Esophagus squamous epithelium (tissue), 5 donors: ENCODE measurements around the gene CCDC27. TPM values are rescaled to one million over a fixed set of nuclear protein-coding genes. Genes with fewer than 3 reads are reported as not detected.

Experiments
- DNase-seq: peaks from one replicate; lab custom pipeline; 2025; lab: John Stamatoyannopoulos, UW
- H3K27ac ChIP-seq, 4 donors: fragments of 200-600 bp; sonication (generic); one replicate each; pipeline ENCODE4 v1.5.1; 2016 to 2019; ENCODE audit warnings: mild to moderate bottlenecking in 1 of 4
- H3K27me3 ChIP-seq, 4 donors: fragments of 200-600 bp; sonication (generic); 1 replicate in 3 of 4; 2 replicates in 1 of 4; pipeline versions ENCODE4 v1.5.1 to v1.6.0; 2017 to 2021; ENCODE audit warnings: antibody characterized with exemption in 1 of 4
- H3K36me3 ChIP-seq, 3 donors: fragments of 200-600 bp; sonication (generic); one replicate each; pipeline ENCODE4 v1.5.1; 2016 to 2019
- H3K4me1 ChIP-seq, 3 donors: fragments of 200-600 bp; sonication (generic); one replicate each; pipeline ENCODE4 v1.5.1; 2017 to 2019
- H3K4me3 ChIP-seq, 4 donors: fragments of 200-600 bp; sonication (generic); 1 replicate in 3 of 4; 2 replicates in 1 of 4; pipeline ENCODE4 v1.5.1; 2016 to 2019; ENCODE audit warnings: mild to moderate bottlenecking in 2 of 4, moderate library complexity in 1 of 4
- H3K9me3 ChIP-seq, 3 donors: fragments of 200-600 bp; sonication (generic); one replicate each; pipeline ENCODE4 v1.5.1; 2016 to 2019
- CTCF ChIP-seq, 6 experiments: fragments of 450-650 bp in 4 of 6; fragments of 200-600 bp in 2 of 6; sonication (generic) in 2 of 6; IDR thresholded peaks; one replicate each; pipeline ENCODE4 v1.5.1; 2016 to 2019; ENCODE audit warnings: antibody characterized with exemption in 6 of 6, mild to moderate bottlenecking in 4 of 6, moderate library complexity in 4 of 6
- POLR2A ChIP-seq, 4 donors: fragments of 450-650 bp; IDR thresholded peaks; one replicate each; pipeline ENCODE4 v1.6.1; 2017; ENCODE audit warnings: antibody characterized with exemption in 4 of 4, mild to moderate bottlenecking in 4 of 4, moderate library complexity in 3 of 4
- WGBS, 2 donors: methylation state at CpG; one replicate each; pipeline ENCODE4 v1.1.5; 2018; 5-methylcytosine and 5-hydroxymethylcytosine counted together
- intact Hi-C: fragments of 100-400 bp; cut with DNase I; formaldehyde crosslinking; loops from one replicate; pipeline ENCODE4 v1.15.0; 2022
- total RNA-seq, 4 donors: library from RNA; depleted of rRNA; stranded (reverse); fragments of >200 nt; gene quantifications; one replicate each; pipeline ENCODE4 v1.1.0, GENCODE V29; 2016
- donor health status: DM: yes; HTN: yes; CAD: no.

The CCDC27 gene
- total RNA-seq, 4 donors from 2014 or later = not detected

GRCh38 chr1:3775490-3776230 lies 23.4 kb downstream of the CCDC27 start:
- Histone ChIP-seq H3K4me3 (no peak overlapping the region), H3K36me3 (peaks cover 0 to 26% (median 12%) of the 10 kb centered on the region in 3 donors), H3K4me1 (peaks cover 35 to 70% (median 39%) of the 10 kb centered on the region in 3 donors), H3K9me3 (no peaks in the 10 kb centered on the region), H3K27ac (no peak overlapping the region), H3K27me3 (peaks cover 0 to 22% (median 0%) of the 10 kb centered on the region in 4 donors)
- no peak for DNase-seq
- intact Hi-C loops = no loop called here
- 42% methylated on average over 5 of the region's 27 CpGs; no CpG with 5 or more reads in 1 of the 2 donors for WGBS, 2 donors
- peak in 4 of 6 experiments; percentile 23 to 58 (median 30) for TF ChIP-seq CTCF (IDR thresholded peaks at IDR 0.05)
- no peak for TF ChIP-seq POLR2A (IDR thresholded peaks at IDR 0.05)

GRCh38 chr1:3776231-3776961 lies 24.1 kb downstream of the CCDC27 start:
- H3K4me3 ChIP-seq = no peak overlapping the region
- H3K27me3 ChIP-seq = peaks cover 0 to 14% (median 0%) of the 10 kb centered on the region in 4 donors
- TF ChIP-seq CTCF (IDR thresholded peaks at IDR 0.05) (no peak), POLR2A (IDR thresholded peaks at IDR 0.05) (no peak)
- peaks cover 0 to 34% (median 19%) of the 10 kb centered on the region in 3 donors for H3K36me3 ChIP-seq
- H3K9me3 ChIP-seq = no peaks in the 10 kb centered on the region
- peaks cover 34 to 66% (median 38%) of the 10 kb centered on the region in 3 donors for H3K4me1 ChIP-seq
- 46 to 100% methylated on average over 1 to 19 of the region's 21 CpGs for WGBS, 2 donors
- intact Hi-C loops = no loop called here
- DNase-seq = no peak
- peak overlapping the region in 1 of 4 donors; percentile 3 for H3K27ac ChIP-seq

GRCh38 chr1:3777078-3777547 lies 24.9 kb downstream of the CCDC27 start:
- Histone ChIP-seq H3K36me3 (peaks cover under 1 to 41% (median 26%) of the 10 kb centered on the region in 3 donors), H3K4me1 (peaks cover 27 to 59% (median 31%) of the 10 kb centered on the region in 3 donors), H3K9me3 (no peaks in the 10 kb centered on the region), H3K27me3 (peaks cover 0 to 7% (median 0%) of the 10 kb centered on the region in 4 donors), H3K4me3 (no peak overlapping the region), H3K27ac (no peak overlapping the region)
- intact Hi-C loops = no loop called here
- no peak for TF ChIP-seq CTCF (IDR thresholded peaks at IDR 0.05)
- no peak for TF ChIP-seq POLR2A (IDR thresholded peaks at IDR 0.05)
- 27 to 67% methylated on average over 1 to 2 of the region's 10 CpGs for WGBS, 2 donors
- no peak for DNase-seq

- no peaks in the 10 kb centered on the region for H3K9me3 ChIP-seq
- H3K27ac ChIP-seq = no peak overlapping the region
- peaks cover 0 to under 1% (median 0%) of the 10 kb centered on the region in 4 donors for H3K27me3 ChIP-seq
- TF ChIP-seq POLR2A (IDR thresholded peaks at IDR 0.05) (no peak), CTCF (IDR thresholded peaks at IDR 0.05) (no peak)
- intact Hi-C loops = no loop called here
- peaks cover 26 to 51% (median 26%) of the 10 kb centered on the region in 3 donors for H3K4me1 ChIP-seq
- peaks cover 8 to 49% (median 34%) of the 10 kb centered on the region in 3 donors for H3K36me3 ChIP-seq
- WGBS, 2 donors = 95% methylated on average over 4 of the region's 20 CpGs; no CpG with 5 or more reads in 1 of the 2 donors
- H3K4me3 ChIP-seq = no peak overlapping the region
- no peak for DNase-seq
Observed at GRCh38 chr1:3777647-3778589, 25.7 kb downstream of the CCDC27 start.
